IPS-18c (cell line): ENCODE measurements around the gene RBPJ.
"Not testable (repeated sequence)": the region's sequence is repeated elsewhere in the genome, so short reads cannot be mapped to it uniquely, and the experiment has no call there.

ENCODE experiments used
- H3K4me3 ChIP-seq: 2 replicates; pipeline ENCODE4 v1.7.0; 2013; ENCODE audit warnings: low read depth, mild to moderate bottlenecking, low read length, moderate library complexity; ENCODE audit not compliant: insufficient read depth
- H3K9me3 ChIP-seq: one replicate; pipeline ENCODE4 v1.6.1; 2013; ENCODE audit warnings: mild to moderate bottlenecking, low read length, moderate library complexity; ENCODE audit not compliant: control insufficient read depth, insufficient read depth

Gene RBPJ

DNA sequence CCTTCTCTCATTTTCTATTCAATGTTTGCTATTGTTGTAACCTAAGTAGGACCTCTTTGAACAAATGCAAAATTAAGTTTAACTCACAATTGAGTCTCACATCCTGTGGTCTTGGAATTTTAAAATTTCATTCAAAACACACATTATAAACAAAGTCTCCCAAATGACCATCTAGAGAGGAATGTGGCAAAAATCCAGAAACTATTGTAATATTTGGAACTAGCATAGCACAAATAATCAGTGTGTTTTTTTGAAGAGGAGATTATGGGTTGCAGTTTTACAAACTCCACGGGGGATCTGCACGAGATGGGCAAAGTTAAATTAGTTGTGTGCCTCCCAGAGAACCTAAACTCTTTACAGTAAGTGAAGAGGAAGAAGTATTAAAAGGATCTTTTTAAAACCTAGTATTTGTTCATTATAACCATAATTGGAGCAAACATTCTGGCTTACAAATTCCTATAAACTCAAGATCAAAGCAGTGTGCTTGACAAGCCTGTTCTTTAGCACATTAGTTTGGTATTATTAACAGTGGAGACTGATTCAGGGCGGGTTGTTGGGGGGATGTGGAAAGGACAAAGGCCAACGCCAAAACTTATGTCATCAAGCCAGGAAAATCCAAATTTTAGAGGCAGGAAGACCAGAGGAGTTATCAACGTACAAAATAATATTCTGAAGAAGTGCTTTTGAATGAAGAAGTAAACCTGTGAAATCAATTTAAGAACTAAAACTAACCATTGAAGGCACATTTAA is 22.4 kb upstream of the RBPJ start:
- no peaks in the 10 kb centered on the region for H3K9me3 ChIP-seq
- H3K4me3 ChIP-seq: no peak overlapping the region

DNA sequence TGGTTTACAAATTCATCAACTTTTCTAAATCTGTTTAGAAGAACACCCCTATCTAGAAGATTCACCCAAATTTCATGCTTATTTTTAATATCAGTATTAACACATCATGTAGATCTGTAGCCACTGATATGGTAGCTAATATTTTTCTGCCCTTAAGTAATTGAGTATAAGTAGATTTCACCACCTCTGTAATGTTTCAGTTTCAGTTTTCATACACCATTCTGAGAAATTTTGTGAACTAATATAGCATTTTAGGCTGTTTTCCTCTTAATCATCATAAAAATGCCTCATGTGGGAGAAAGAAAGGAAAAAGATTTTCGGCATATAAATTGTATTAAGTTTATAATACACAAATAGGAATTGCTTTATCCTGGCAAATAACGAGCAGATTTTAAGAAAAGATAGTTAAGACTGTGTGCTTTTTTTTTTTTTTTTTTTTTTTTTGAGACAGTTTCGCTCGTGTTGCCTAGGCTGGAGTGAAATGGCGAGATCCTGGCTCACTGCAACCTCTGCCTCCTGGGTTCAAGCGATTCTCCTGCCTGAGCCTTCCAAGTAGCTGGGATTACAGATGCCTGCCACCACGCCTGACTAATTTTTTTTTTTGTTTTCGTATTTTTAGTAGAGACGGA is 21.4 kb upstream of the RBPJ start:
- Histone ChIP-seq H3K9me3 (no peaks in the 10 kb centered on the region), H3K4me3 (no peak overlapping the region)

DNA sequence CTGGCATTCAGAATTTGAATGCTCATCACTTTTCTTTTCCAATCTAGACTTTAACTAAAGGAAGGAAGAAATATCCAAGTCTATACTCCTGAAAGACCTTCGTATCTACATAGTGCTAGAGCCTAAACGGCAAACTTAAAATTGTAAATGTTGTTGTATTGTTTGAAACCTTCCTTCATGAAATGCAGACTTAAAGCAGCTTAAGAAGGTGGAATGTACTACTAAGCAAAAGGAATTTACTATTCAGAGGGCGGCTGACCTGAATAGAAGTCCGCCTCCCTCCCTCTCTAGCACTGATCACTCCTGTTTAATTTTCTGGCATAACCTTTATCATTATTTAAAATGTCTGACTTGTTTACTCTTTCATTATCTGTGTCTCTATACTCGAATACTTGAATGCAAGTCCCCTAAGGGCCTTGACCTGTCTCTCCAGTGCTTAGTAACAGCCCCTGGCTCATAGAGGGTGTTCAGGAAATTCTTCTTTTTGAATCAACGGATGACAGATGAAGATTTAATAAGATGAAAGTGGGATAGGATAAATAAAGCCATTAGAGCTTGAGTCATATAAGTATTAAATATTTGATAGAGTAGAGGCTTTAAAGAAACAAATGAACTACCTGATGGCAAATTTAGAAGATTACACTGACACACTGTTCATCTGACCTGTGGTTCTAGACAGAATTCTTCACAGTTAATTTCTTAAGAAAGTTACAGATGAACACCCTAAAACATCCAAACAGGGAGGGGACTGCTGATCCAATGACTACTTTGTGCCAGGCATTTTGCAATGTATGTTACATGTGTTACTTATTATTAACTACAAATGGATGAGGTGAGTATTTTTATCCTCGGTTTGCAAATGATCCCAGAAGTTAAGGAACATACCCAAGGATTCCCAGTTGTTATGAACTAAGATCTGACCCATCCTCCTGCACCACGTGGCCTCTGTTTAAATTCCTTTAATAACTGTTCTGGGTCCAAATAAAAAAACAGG is 20.2 kb upstream of the RBPJ start:
- H3K4me3 ChIP-seq: no peak overlapping the region
- no peaks in the 10 kb centered on the region for H3K9me3 ChIP-seq

DNA sequence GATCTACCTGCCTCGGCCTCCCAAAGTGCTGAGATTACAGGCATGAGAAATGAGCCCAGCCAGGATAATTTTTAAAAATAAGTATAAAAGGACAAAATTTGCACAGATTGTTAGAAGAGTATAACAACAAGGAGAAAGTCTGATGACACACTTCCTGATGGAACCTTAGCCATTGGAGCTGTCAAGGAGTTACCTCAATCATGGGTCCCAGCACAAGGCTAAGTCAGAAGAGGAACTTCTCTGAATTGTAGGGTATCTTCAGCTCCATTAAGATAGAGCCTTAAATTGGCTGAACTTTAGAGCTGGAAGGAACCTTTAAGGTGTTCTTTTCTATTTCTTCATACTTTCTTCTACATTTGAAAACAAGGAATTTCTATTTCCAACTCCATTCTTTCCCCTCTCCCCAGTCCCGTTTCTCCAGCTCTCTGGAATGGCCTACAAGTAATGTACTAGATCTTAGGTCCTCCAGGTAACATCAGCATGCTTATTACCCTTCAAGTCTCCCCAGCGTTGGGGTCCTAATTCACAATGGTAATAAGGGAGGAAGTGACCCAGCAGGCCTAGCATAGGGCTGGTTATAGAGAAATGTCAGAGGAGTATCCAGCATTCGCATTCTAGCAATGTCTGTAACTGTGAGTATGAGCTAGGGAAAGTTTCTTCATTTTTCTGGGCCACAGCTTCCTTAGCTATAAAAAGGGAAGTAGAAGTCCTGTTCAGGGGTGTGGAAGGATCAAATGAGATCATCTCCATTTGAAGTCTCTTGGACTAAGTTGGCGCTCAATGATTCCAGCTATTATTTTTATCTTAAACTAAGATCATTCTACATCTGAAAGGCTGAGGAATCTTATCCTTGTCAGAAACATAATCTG is 18.5 kb upstream of the RBPJ start:
- no peaks in the 10 kb centered on the region for H3K9me3 ChIP-seq
- no peak overlapping the region for H3K4me3 ChIP-seq

DNA sequence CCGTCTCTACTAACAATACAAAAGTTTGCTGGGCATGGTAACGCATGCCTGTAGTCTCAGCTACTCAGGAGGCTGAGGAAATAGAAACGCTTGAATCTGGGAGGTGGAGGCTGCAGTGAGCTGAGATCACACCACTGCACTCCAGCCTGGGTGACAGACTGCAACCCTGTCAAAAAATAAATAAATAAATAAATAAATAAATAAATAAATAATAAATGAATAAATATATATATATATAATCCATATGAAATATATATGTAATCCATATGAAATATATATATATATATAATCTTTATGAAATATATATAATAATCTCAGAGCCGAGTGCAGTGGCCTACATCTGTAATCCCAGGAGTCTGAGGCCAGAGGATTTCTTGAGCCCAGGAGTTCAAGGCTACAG is 17.8 kb upstream of the RBPJ start:
- Histone ChIP-seq H3K9me3 (no peaks in the 10 kb centered on the region), H3K4me3 (no peak overlapping the region)

DNA sequence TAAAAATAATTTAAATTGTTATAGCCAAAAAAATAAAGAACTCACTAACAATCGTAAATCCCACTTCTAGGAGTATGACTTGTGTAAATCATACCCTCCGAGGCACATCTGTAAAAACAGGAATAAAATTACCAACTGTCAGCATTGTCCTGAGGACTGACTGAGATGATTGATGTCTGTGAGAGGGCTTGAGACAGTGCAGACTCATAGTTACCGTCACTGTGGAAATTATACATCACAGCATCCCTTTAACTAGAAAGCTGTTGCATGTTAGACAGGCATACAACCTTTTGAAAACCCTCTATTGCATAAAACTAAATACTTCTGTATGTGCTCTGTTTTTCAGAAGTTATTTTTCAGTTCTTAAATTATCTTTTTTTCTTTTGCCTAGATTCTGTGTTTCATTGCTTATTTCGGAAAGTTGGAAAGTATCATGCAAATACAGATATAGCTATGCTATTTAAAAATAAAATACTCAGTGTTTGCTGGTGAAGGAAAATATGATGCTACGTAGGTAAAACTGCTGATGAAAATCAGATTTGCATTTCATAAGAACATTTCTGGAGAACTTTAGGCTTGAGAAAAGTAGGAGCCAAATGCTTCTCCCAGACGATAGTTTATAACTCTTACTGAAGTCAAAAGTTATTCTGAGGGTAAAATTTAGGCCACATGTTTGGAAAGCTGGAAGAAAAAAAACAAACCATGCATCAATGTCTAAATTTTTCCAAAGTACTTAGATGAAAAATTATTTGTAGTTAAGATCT is 13.6 kb upstream of the RBPJ start:
- no peaks in the 10 kb centered on the region for H3K9me3 ChIP-seq

DNA sequence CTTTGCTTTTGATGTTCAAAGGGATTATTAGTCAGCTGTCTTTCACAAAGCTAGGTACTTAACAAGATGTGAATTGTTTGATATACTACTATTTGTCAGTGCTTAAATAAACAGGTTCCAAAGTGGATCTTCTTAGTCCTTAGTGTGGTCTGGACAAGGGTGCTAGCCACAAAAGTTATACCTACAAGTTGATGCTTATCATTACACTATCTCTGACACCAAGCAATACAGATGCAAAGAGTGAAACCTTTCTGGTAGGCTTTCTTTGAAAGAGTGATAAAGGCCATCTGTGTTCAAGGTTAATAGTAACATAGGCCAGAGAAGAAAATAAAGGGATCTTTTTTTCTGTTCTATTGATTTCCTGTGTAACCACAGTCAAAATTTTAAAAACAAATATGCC is 12.2 kb upstream of the RBPJ start:
- no peaks in the 10 kb centered on the region for H3K9me3 ChIP-seq
- no peak overlapping the region for H3K4me3 ChIP-seq

More for the DNA sequence above, 13.6 kb upstream of the RBPJ start:
- no peak overlapping the region for H3K4me3 ChIP-seq

DNA sequence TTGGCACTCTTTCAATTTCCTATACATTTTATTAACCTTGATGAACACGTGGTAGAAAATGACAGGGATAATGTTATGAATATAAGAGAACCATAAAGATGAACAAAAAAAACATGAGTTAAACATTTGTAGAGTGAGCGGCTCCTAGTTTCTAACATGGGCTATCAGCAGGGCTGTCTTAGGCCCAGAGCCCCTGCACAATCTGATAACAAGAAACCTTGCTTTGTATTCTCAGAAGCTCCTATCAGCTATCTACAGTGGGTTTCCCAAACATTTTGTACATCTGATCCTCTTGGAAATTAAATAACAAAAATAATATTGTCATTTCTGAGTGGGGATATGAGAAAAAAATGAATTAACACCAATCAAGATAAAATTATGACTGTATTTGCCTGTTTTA is 10.6 kb upstream of the RBPJ start:
- Histone ChIP-seq H3K9me3 (no peaks in the 10 kb centered on the region), H3K4me3 (no peak overlapping the region)

DNA sequence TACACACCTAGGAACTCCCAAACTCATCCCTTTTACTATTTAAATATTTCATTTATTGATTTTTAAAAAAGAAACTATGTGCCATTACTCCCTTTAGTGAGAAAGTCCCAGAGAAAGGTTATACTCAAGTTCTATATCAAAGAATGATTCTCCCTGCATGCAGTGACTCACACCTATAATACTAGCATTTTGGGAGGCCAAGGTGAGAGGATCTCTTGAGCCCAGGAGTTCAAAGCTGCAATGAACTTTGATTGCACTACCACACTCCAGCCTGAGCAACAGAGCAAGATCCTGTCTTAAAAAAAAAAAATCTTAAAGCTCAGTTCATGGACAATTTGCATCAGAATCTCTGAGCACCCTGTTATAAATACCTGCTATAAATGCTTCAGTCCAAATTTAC is 9.2 kb upstream of the RBPJ start:
- Histone ChIP-seq H3K4me3 (no peak overlapping the region), H3K9me3 (no peaks in the 10 kb centered on the region)

DNA sequence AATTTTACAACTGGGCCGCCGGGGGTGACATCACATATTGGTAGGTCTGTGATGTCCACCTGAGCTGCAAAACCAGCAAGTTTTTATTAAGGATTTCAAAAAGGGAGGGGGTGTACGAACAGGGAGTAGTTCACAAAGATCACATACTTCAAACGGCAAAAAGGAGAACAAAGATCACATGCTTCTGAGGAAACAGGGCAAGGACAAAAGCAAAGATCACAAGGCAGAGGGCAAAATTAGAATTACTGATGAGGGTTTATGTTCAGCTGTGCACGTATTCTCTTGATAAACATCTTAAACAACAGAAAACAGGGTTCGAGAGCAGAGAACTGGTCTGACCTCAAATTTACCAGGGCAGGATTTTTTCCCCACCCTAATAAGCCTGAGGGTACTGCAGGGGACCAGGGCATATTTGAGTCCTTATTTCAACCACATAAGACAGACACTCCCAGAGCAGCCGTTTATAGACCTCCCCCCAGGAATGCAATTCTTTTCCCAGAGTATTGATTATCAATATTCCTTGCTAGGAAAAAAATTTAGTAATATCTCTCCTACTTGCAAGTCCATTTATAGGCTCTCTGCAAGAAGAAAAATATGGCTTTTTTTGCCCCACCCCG is 5.4 kb upstream of the RBPJ start:
- not testable (repeated sequence) for H3K9me3 ChIP-seq

DNA sequence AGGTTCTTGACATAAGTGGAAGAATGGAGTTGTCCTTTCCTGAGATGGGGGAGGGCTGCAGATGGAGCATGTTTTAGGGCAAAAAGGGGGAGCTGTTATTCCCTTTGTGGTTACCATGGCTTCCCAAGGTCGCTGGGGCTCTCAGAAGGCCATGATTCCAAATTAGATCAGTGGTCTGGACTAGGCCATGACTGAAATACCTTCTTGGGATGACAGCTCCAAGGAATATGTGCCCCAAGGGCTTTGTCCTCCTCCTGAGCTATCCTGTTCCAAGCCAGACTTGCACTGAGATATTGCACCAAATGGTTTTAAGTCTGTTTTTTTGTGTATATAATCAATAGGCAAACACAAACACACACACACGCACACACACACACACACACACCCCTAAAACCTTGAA is 3.0 kb upstream of the RBPJ start:
- no peak overlapping the region for H3K4me3 ChIP-seq
- no peaks in the 10 kb centered on the region for H3K9me3 ChIP-seq

More for the DNA sequence above, 5.4 kb upstream of the RBPJ start:
- not testable (repeated sequence) for H3K4me3 ChIP-seq

DNA sequence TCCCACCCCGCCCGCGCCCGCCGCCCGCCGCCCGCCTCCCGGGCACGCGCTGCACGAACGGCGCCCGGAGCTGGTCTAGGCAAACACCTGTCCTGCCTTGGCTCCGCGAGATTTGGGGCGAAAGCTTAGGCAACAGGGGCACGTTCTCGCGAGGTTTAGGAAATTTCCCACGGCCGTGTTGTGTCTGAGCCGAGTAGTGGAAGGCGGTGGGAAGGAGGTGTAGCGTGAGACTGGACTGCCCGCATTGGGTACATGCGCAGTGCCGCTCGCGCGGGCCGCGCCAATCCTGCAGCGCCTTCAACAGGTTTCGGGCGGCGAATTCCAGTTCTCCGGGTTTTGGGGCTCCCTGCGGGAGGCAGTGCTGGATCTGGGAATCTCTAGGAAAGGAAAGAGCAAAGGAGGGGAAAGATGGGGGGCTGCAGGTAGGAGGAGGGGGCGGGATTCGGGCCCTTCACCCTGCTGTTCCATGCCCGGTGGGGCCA is 1.3 kb upstream of the RBPJ start:
- Histone ChIP-seq H3K4me3 (peak overlapping the region; percentile 96), H3K9me3 (no peaks in the 10 kb centered on the region)

DNA sequence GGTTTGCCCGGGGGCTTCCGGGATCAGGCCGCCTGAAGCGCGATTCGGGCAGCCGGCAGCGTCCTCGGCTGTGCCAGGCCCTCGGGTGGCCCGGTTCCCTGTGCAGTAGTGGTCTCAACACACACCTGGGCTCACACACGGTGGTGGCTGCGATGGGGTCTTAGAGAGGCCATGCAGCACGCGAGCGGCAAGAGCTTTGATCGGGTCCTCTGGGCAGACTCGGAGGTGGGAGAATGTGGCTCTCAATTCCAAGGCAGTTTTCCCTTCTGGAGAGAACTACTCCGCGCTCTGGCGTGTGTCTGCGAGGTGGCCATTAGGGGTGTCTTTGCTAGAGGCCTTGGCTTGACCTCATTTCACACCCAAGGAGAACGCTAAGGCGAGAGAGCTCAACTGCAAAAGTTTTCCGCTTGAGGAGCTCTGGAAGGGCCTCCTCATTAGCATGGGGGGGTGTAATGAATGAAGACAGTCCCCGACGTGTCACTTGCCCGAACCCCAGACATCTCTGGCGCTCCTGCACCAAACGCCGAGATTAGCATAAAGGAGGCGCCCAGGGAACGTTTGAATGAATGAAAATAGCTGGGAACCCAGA is 771 bp upstream of the RBPJ start:
- Histone ChIP-seq H3K9me3 (no peaks in the 10 kb centered on the region), H3K4me3 (peak overlapping the region; percentile 96)

DNA sequence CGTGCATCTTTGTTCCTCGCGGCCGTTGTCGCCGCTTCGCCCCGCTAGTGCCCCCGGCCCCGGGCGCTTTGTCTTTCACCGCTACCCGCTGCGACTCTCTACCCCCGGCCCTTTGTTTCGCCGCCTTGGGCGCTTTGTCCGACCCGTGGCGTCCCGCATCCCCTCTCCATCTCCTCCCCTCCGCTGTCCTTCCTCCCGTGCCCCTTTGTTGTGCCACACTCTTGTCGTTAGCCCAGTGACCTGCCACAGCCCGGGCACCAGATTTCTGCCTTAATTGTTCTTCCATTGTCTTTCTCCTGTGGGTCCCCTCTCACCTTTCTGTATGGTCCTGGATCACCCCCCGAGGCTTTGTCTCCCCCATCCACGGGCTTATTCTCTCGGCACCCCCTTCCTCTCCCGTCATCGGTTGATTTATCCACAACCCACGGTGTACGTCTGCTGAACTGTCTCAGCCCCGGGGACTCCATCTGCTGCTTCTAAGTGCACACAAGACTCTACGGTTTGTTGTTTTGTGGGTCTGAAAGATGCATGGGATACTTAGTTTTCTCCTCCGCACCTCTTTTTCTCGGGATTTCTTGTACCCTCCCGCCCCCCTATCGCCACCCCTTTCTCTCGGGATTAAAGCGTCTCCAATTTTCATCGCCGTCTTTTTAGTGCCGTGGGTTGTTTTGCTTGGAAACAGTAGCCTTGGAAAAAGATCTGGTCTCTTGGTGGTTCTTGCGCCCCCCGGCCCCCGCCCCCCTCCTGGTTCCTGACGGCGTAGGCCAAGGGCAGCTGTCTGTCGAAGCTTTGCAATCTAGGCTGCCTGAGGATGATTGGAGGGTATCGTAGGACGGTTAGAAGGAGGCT is 783 bp downstream of the RBPJ start:
- peak overlapping the region; percentile 90 for H3K4me3 ChIP-seq

DNA sequence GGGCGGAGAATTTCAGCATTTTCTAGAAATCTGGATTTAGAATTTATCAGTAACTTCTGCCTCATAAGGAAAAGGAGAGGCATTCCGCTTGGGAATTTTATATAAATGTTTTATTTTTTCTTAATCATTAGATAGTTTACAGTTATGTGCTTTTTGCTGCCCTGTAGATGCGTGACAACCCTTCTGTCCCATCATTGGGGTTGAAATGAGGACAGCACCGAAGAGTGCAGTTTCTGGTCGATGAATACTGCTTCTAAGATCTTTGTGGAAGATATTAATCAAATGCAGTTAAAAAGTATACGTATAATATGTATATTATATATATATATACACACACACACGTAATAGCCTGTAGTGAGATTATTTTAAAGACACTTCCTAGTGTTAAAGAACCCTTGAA is 1.5 kb downstream of the RBPJ start:
- Histone ChIP-seq H3K4me3 (peak overlapping the region; percentile 90), H3K9me3 (no peaks in the 10 kb centered on the region)

More for the DNA sequence above, 783 bp downstream of the RBPJ start:
- no peaks in the 10 kb centered on the region for H3K9me3 ChIP-seq
